Right lobe of liver (tissue), 6 donors: Measurements from ENCODE around the gene DNAH8. TPM values are rescaled to one million over a fixed set of nuclear protein-coding genes. Genes with fewer than 3 reads are reported as not detected.

Experiments
- ATAC-seq, 4 donors: fragments of 200-7000 bp; cut with Tn5 transposase; one replicate each; pipeline ENCODE4 v1.9.1; 2020; ENCODE audit warnings: mild to moderate bottlenecking in 4 of 4, moderate library complexity in 4 of 4
- DNase-seq, 3 donors: peaks; one replicate each; pipeline ENCODE4 v3.0.0-alpha.2; 2020
- H3K27ac ChIP-seq, 3 donors: fragments of 200-600 bp; one replicate each; pipeline ENCODE4 v1.8.0; 2022
- H3K27me3 ChIP-seq, 2 donors: fragments of 200-600 bp; one replicate each; pipeline ENCODE4 v1.8.0; 2022
- H3K36me3 ChIP-seq, 4 donors: fragments of 200-600 bp; sonication (generic) in 1 of 4; one replicate each; pipeline versions ENCODE4 v1.5.1 to v1.8.0; 2017 to 2022; ENCODE audit warnings: control low read depth in 1 of 4
- H3K4me1 ChIP-seq, 4 donors: fragments of 200-600 bp; sonication (generic) in 1 of 4; one replicate each; pipeline versions ENCODE4 v1.5.1 to v1.8.0; 2017 to 2022; ENCODE audit warnings: control low read depth in 1 of 4
- H3K4me3 ChIP-seq, 3 donors: fragments of 200-600 bp; one replicate each; pipeline ENCODE4 v1.8.0; 2022
- H3K9me3 ChIP-seq, 4 donors: fragments of 200-600 bp; sonication (generic) in 1 of 4; one replicate each; pipeline versions ENCODE4 v1.5.1 to v1.8.0; 2017 to 2022; ENCODE audit warnings: control low read depth in 1 of 4
- CTCF ChIP-seq, 4 donors: fragments of 200-600 bp in 3 of 4; fragments of 450-650 bp in 1 of 4; IDR thresholded peaks; one replicate each; pipeline versions ENCODE4 v1.5.1 to v1.8.0; 2016 to 2022; ENCODE audit warnings: antibody characterized with exemption in 4 of 4, mild to moderate bottlenecking in 2 of 4
- POLR2A ChIP-seq: fragments of 450-650 bp; IDR thresholded peaks from one replicate; pipeline ENCODE4 v1.6.1; 2017; ENCODE audit warnings: antibody characterized with exemption, mild to moderate bottlenecking
- WGBS: methylation state at CpG from one replicate; pipeline ENCODE4 v1.1.6; 2018; ENCODE audit warnings: low coverage, low lambda C conversion rate; ENCODE audit not compliant: insufficient coverage; ENCODE audit errors: missing lambda C conversion rate; 5-methylcytosine and 5-hydroxymethylcytosine counted together
- intact Hi-C, 2 donors: fragments of 100-400 bp; cut with DNase I; formaldehyde crosslinking; loops; one replicate each; pipeline versions ENCODE4 v1.11.2 to v1.14.1; 2022
- total RNA-seq, 6 experiments: library from RNA; depleted of rRNA in 2 of 6; stranded (reverse); fragments of >200 nt in 2 of 6; fragmentation: NEBNext Ultra II Directional in 3 of 6; extraction: Animal tissue kit (Norgen Biotek cat#: 25700) in 3 of 6; gene quantifications; one replicate each; pipeline versions ENCODE4 v1.1.0 to v1.2.4, GENCODE V29; 2016 to 2023
- donor health status: DM: no; HTN: yes; CAD: no.
- donor health status: DM: no; HTN: no; CAD: no.
- donor health status: DM: no; HTN: no; CAD: no.
- donor health status: DM: no; HTN: yes; CAD: no.
- donor health status: DM: no; HTN: yes; CAD: no.

DNAH8 gene
- total RNA-seq, 6 experiments from 2014 or later: 0.02 TPM; not detected in 5

DNA sequence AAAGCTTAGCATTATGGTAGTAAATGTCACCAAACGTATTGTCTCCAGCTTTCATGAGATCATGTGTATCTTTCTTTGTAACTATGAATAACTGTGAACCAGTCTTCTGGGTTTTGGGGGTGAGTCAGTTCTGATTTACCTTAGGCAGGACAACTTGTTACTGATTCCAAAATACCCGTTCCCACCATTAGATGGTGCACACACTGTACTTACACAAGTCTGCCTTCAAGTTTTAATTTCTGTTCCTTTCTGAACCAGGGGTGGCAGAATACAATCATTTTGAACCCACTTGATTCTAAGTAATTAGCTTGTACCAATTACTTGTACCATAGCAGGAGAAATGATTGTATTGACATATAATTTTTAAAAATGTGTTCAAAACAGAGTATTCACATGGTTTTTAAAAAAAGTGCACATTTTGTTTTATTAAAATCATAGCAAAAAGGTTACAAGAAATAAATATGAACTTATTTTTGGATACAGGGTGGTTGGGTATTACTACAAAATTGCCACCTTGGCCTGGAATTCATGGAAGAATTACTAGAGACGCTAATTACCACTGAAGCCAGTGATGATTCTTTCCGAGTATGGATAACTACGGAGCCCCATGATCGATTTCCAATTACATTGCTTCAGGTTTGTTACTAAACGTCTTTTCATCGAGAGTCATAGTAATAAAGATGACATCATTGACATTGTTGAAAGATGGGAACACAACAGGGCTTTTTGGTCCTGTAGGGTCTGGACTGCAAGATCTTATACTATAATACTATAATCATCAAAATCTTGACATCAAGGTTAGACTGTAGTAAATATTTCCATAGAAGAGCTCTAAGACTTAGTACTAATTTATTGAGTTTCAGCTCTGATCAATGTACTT, 258.3 kb downstream of the DNAH8 start:
- no peaks in the 10 kb centered on the region for H3K36me3 ChIP-seq
- ATAC-seq (peak; percentile 70 to 83 (median 74)), DNase-seq (no peak)
- 57% methylated on average over 8 of the region's 8 CpGs for WGBS
- TF ChIP-seq CTCF (IDR thresholded peaks at IDR 0.05): peak; percentile 68 to 84 (median 74)
- TF ChIP-seq POLR2A: no peak
- H3K9me3 ChIP-seq: no peaks in the 10 kb centered on the region
- H3K4me3 ChIP-seq: no peak overlapping the region
- intact Hi-C loops: loop anchor here in 1 of 2 donors (10.0 kb wide), 1 partner anchor 331 kb away; no protein-coding TSS in a partner anchor
- peaks cover 0 to 30% (median 13%) of the 10 kb centered on the region in 4 donors for H3K4me1 ChIP-seq
- H3K27me3 ChIP-seq: peaks cover 0 to 2% of the 10 kb centered on the region in 2 donors
- no peak overlapping the region for H3K27ac ChIP-seq

DNA sequence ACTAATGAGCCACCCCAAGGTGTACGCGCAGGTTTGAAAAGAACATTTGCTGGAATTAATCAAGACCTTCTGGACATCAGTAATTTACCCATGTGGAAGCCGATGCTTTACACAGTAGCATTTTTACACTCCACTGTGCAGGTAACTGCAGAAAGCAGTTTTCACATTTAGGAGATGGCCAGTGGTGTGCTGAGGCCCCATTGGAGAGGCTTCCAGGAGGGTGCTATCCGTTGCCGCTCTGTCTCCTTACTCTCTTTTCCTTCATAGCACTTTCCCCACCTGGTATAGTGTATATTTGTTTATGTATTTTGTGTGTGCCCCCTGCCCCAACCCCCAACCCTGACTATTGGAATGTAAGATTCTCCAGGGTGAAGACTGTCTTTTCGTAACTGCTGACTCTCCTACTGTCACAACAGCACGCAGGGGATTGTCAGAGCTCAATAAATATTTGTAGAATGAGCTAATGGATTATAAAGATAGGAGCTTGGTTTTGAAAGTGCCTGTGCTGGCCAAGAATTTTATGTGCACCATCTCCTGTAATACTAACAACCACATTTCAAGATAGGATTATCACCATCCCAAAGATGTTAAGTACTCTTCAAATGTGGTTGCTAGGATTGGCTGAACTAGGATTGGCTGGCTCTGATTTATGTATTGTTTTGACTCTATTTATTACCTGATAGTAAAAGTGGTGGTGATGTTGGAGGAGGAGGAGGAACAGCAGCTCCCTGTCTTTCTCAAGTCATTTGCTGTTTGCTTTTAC, 259.5 kb downstream of the DNAH8 start:
- H3K4me3 ChIP-seq: no peak overlapping the region
- ATAC-seq (peak; percentile 72 to 81 (median 74)), DNase-seq (no peak)
- H3K36me3 ChIP-seq: no peaks in the 10 kb centered on the region
- H3K4me1 ChIP-seq: peaks cover 0 to 30% (median 13%) of the 10 kb centered on the region in 4 donors
- 45% methylated on average over 7 of the region's 7 CpGs for WGBS
- TF ChIP-seq POLR2A (no peak), CTCF (IDR thresholded peaks at IDR 0.05) (no peak)
- H3K9me3 ChIP-seq: no peaks in the 10 kb centered on the region
- H3K27ac ChIP-seq: peak overlapping the region in 1 of 3 donors; percentile 29
- intact Hi-C loops: loop anchor here in 1 of 2 donors (10.0 kb wide), 1 partner anchor 330 kb away; no protein-coding TSS in a partner anchor
- H3K27me3 ChIP-seq: peaks cover 0 to 2% of the 10 kb centered on the region in 2 donors

DNA sequence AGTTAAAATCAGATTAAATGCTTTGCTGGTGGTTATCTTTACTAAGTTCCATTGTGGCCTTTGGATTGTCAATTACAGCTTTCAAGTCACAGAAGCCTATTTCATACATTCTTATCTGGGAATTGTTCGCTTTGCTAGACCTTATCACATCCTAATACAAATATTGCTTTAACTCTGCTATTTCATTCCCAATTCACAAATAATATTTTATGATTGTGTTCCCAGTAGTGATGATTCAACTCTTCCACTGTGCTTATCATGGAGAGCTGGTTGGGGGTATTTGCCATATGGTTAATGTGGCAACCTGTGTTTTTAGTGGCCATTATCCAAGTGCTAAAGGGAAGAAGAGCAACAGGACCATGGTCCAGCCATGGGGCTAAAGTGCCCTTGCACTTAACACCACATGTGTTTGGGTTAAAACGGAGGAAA, 260.5 kb downstream of the DNAH8 start:
- Histone ChIP-seq H3K9me3 (no peaks in the 10 kb centered on the region), H3K4me1 (peaks cover 0 to 30% (median 13%) of the 10 kb centered on the region in 4 donors), H3K27me3 (peaks cover 0 to 2% of the 10 kb centered on the region in 2 donors), H3K4me3 (no peak overlapping the region), H3K36me3 (no peaks in the 10 kb centered on the region), H3K27ac (peak overlapping the region in 1 of 3 donors; percentile 7)
- intact Hi-C loops: loop anchor here in 1 of 2 donors (10.0 kb wide), 1 partner anchor 329 kb away; no protein-coding TSS in a partner anchor
- DNase-seq (peak in 1 of 3 donors; percentile 21), ATAC-seq (peak; percentile 55 to 82 (median 70))
- no peak for TF ChIP-seq POLR2A
- TF ChIP-seq CTCF (IDR thresholded peaks at IDR 0.05): no peak
- 31% methylated on average over 2 of the region's 2 CpGs for WGBS

GRCh38 chr6:38976051-38976450, 260.9 kb downstream of the DNAH8 start:
- ATAC-seq (peak in 1 of 4 donors; percentile 3), DNase-seq (no peak)
- Histone ChIP-seq H3K36me3 (no peaks in the 10 kb centered on the region), H3K4me1 (peaks cover 0 to 30% (median 13%) of the 10 kb centered on the region in 4 donors), H3K4me3 (no peak overlapping the region), H3K9me3 (no peaks in the 10 kb centered on the region), H3K27me3 (peaks cover 0 to 2% of the 10 kb centered on the region in 2 donors), H3K27ac (no peak overlapping the region)
- TF ChIP-seq CTCF (IDR thresholded peaks at IDR 0.05) (no peak), POLR2A (no peak)
- WGBS: 45% methylated on average over 3 of the region's 3 CpGs
- intact Hi-C loops: loop anchor here in 1 of 2 donors (10.0 kb wide), 1 partner anchor 329 kb away; no protein-coding TSS in a partner anchor
